Smooth muscle cell (in vitro differentiated cells): ENCODE measurements around the gene MDH1. TPM values are rescaled to one million over a fixed set of nuclear protein-coding genes. Genes with fewer than 3 reads are reported as not detected.
A peak's percentile ranks its signal among the peaks of the same experiment; 100 is the strongest.

ENCODE experiments used
- DNase-seq: peaks from one replicate; lab custom pipeline; 2025; ENCODE audit not compliant: unreplicated experiment; lab: John Stamatoyannopoulos, UW
- H2AFZ ChIP-seq: fragments of 200-600 bp; sonication (generic); 2 replicates; pipeline ENCODE4 v1.6.0; 2016; ENCODE audit warnings: antibody characterized with exemption, low read depth, mild to moderate bottlenecking
- H3F3A ChIP-seq: fragments of 200-600 bp; sonication (generic); 2 replicates; pipeline ENCODE4 v1.6.0; 2017; ENCODE audit warnings: antibody characterized with exemption, low read depth
- H3K27ac ChIP-seq: fragments of 200-600 bp; sonication (generic); 2 replicates; pipeline ENCODE4 v1.5.1; 2016; ENCODE audit warnings: low read depth, mild to moderate bottlenecking
- H3K27me3 ChIP-seq: fragments of 200-600 bp; sonication (generic); 2 replicates; pipeline ENCODE4 v1.6.1; 2016; ENCODE audit warnings: low read depth, mild to moderate bottlenecking
- H3K36me3 ChIP-seq: fragments of 200-600 bp; sonication (generic); 2 replicates; pipeline ENCODE4 v1.5.1; 2016; ENCODE audit warnings: low read depth
- H3K4me1 ChIP-seq: fragments of 200-600 bp; sonication (generic); 2 replicates; pipeline ENCODE4 v1.5.1; 2016; ENCODE audit warnings: low read depth
- H3K4me2 ChIP-seq: fragments of 200-600 bp; sonication (generic); 2 replicates; pipeline ENCODE4 v1.6.0; 2016; ENCODE audit warnings: mild to moderate bottlenecking
- H3K4me3 ChIP-seq: fragments of 200-600 bp; sonication (generic); 2 replicates; pipeline ENCODE4 v1.5.1; 2016; ENCODE audit warnings: mild to moderate bottlenecking
- H3K79me2 ChIP-seq: fragments of 200-600 bp; sonication (generic); 2 replicates; pipeline ENCODE4 v1.6.0; 2016; ENCODE audit warnings: low read depth, mild to moderate bottlenecking
- H3K9ac ChIP-seq: fragments of 200-600 bp; sonication (generic); 2 replicates; pipeline ENCODE4 v1.6.0; 2016; ENCODE audit warnings: low read depth
- H3K9me3 ChIP-seq: fragments of 200-600 bp; sonication (generic); replicated peaks from 2 replicates; pipeline ENCODE4 v1.5.1; 2016; ENCODE audit warnings: low read depth
- H4K20me1 ChIP-seq: fragments of 200-600 bp; sonication (generic); 2 replicates; pipeline ENCODE4 v1.6.0; 2016; ENCODE audit warnings: low read depth
- CTCF ChIP-seq: fragments of 200-600 bp; sonication (generic); IDR thresholded peaks from 2 replicates; pipeline ENCODE4 v1.5.1; 2017; ENCODE audit warnings: borderline replicate concordance, mild to moderate bottlenecking, antibody characterized with exemption; ENCODE audit not compliant: insufficient read depth, poor library complexity, severe bottlenecking
- WGBS: methylation state at CpG from one replicate; pipeline ENCODE4 v1.1.7; 2016; ENCODE audit warnings: low lambda C conversion rate; 5-methylcytosine and 5-hydroxymethylcytosine counted together
- polyA plus RNA-seq: library from polyadenylated mRNA; unstranded; fragments of >200 nt; fragmentation: Nextera tagmentation; extraction: Ambion mirVana; gene quantifications from 2 replicates; pipeline ENCODE4 v1.2.1, GENCODE V29; 2016
- total RNA-seq: library from RNA; depleted of rRNA; stranded (reverse); fragments of >200 nt; gene quantifications from 2 replicates; pipeline ENCODE4 v1.2.3, GENCODE V29; 2014

MDH1 gene
- total and polyA plus RNA-seq, 2 experiments from 2014 or later: 275 to 290 TPM

GRCh38 chr2:63614983-63615945 is 26.5 kb downstream of the MDH1 start:
- no peaks in the 10 kb centered on the region for H3K27me3 ChIP-seq
- TF ChIP-seq CTCF: no peak
- peak overlapping the region; percentile 35 for H2AFZ ChIP-seq
- H3K79me2 ChIP-seq: no peaks in the 10 kb centered on the region
- H3K4me2 ChIP-seq: peak overlapping the region; percentile 65
- no peaks in the 10 kb centered on the region for H4K20me1 ChIP-seq
- DNase-seq: no peak
- peaks cover 5% of the 10 kb centered on the region for H3F3A ChIP-seq
- H3K9ac ChIP-seq: peak overlapping the region; percentile 79
- peak overlapping the region; percentile 91 for H3K27ac ChIP-seq
- WGBS: 32% methylated on average over 9 of the region's 9 CpGs
- H3K36me3 ChIP-seq: no peaks in the 10 kb centered on the region
- H3K4me1 ChIP-seq: peaks cover 31% of the 10 kb centered on the region
- H3K4me3 ChIP-seq: peak overlapping the region; percentile 26
- no peaks in the 10 kb centered on the region for H3K9me3 ChIP-seq

GRCh38 chr2:63617366-63617765 is 28.6 kb downstream of the MDH1 start:
- Histone ChIP-seq H3K27me3 (no peaks in the 10 kb centered on the region), H3K36me3 (no peaks in the 10 kb centered on the region), H3K4me1 (peaks cover 31% of the 10 kb centered on the region), H2AFZ (no peak overlapping the region), H3K9ac (no peak overlapping the region), H3K27ac (no peak overlapping the region), H4K20me1 (no peaks in the 10 kb centered on the region), H3K9me3 (no peaks in the 10 kb centered on the region), H3K79me2 (no peaks in the 10 kb centered on the region), H3K4me3 (no peak overlapping the region), H3F3A (peaks cover 5% of the 10 kb centered on the region), H3K4me2 (no peak overlapping the region)
- DNase-seq: no peak
- no peak for TF ChIP-seq CTCF
- 74% methylated on average over 1 of the region's 1 CpG for WGBS

- WGBS: 93% methylated on average over 2 of the region's 2 CpGs
- H3K79me2 ChIP-seq: no peaks in the 10 kb centered on the region
- H2AFZ ChIP-seq: no peak overlapping the region
- H3F3A ChIP-seq: no peaks in the 10 kb centered on the region
- H3K9me3 ChIP-seq: no peaks in the 10 kb centered on the region
- TF ChIP-seq CTCF: no peak
- no peak overlapping the region for H3K4me3 ChIP-seq
- H3K36me3 ChIP-seq: no peaks in the 10 kb centered on the region
- no peak overlapping the region for H3K9ac ChIP-seq
- DNase-seq: no peak
- H4K20me1 ChIP-seq: no peaks in the 10 kb centered on the region
- no peaks in the 10 kb centered on the region for H3K27me3 ChIP-seq
- H3K4me1 ChIP-seq: peaks cover 19% of the 10 kb centered on the region
- no peak overlapping the region for H3K4me2 ChIP-seq
- H3K27ac ChIP-seq: no peak overlapping the region
Measured at GRCh38 chr2:63619328-63619727, 30.6 kb downstream of the MDH1 start.
